ENCODE measurements around the gene JAKMIP1. TPM values are rescaled to one million over a fixed set of nuclear protein-coding genes. Genes with fewer than 3 reads are reported as not detected.

JAKMIP1 gene
- total RNA-seq, 1 experiment from 2014 or later: 0.05 TPM

GRCh38 chr4:6204871-6205566 lies 4.7 kb upstream of the JAKMIP1 start:
- DNase-seq (ENCODE audit: extremely low read depth, low read depth): no peak

GRCh38 chr4:6204098-6204497 lies 3.7 kb upstream of the JAKMIP1 start:
- no peak for DNase-seq (ENCODE audit: extremely low read depth, low read depth)

GRCh38 chr4:6201580-6202091 lies 1.3 kb upstream of the JAKMIP1 start:
- DNase-seq (ENCODE audit: extremely low read depth, low read depth): no peak

- no peak for DNase-seq (ENCODE audit: extremely low read depth, low read depth)
Observed at GRCh38 chr4:6200922-6201362, 593 bp upstream of the JAKMIP1 start.

- DNase-seq (ENCODE audit: extremely low read depth, low read depth): no peak
Observed at GRCh38 chr4:6199422-6199921, 877 bp downstream of the JAKMIP1 start.

- no peak for DNase-seq (ENCODE audit: extremely low read depth, low read depth)
Observed at GRCh38 chr4:6198768-6199421, 1.5 kb downstream of the JAKMIP1 start.

GRCh38 chr4:6198278-6198677 lies 2.1 kb downstream of the JAKMIP1 start:
- DNase-seq (ENCODE audit: extremely low read depth, low read depth): no peak

- DNase-seq (ENCODE audit: extremely low read depth, low read depth): no peak
Observed at GRCh38 chr4:6197433-6198174, 2.7 kb downstream of the JAKMIP1 start.

GRCh38 chr4:6196871-6197270 lies 3.5 kb downstream of the JAKMIP1 start:
- DNase-seq (ENCODE audit: extremely low read depth, low read depth): no peak

GRCh38 chr4:6196324-6196723 lies 4.0 kb downstream of the JAKMIP1 start:
- DNase-seq (ENCODE audit: extremely low read depth, low read depth): no peak

GRCh38 chr4:6195602-6196319 lies 4.6 kb downstream of the JAKMIP1 start:
- no peak for DNase-seq (ENCODE audit: extremely low read depth, low read depth)

- DNase-seq (ENCODE audit: extremely low read depth, low read depth): no peak
Observed at GRCh38 chr4:6194458-6195195, 5.7 kb downstream of the JAKMIP1 start.

- DNase-seq (ENCODE audit: extremely low read depth, low read depth): no peak
Observed at GRCh38 chr4:6193399-6193798, 7.0 kb downstream of the JAKMIP1 start.

- DNase-seq (ENCODE audit: extremely low read depth, low read depth): no peak
Observed at GRCh38 chr4:6192245-6192644, 8.1 kb downstream of the JAKMIP1 start.

GRCh38 chr4:6191448-6192130 lies 8.8 kb downstream of the JAKMIP1 start:
- no peak for DNase-seq (ENCODE audit: extremely low read depth, low read depth)

GRCh38 chr4:6190486-6190885 lies 9.9 kb downstream of the JAKMIP1 start:
- no peak for DNase-seq (ENCODE audit: extremely low read depth, low read depth)

- DNase-seq (ENCODE audit: extremely low read depth, low read depth): no peak
Observed at GRCh38 chr4:6189511-6189910, 10.8 kb downstream of the JAKMIP1 start.

GRCh38 chr4:6188687-6189305 lies 11.6 kb downstream of the JAKMIP1 start:
- no peak for DNase-seq (ENCODE audit: extremely low read depth, low read depth)

GRCh38 chr4:6184169-6184568 lies 16.2 kb downstream of the JAKMIP1 start:
- DNase-seq (ENCODE audit: extremely low read depth, low read depth): no peak
